Thymus (tissue), 11 donors: ENCODE results near the gene TMEM235. TPM values are rescaled to one million over a fixed set of nuclear protein-coding genes. Genes with fewer than 3 reads are reported as not detected.

Experiments
- DNase-seq, 9 donors: peaks; one replicate each; pipeline ENCODE4 v3.0.0-alpha.2; 2013; ENCODE audit warnings: low spot score in 9 of 9, low read depth in 6 of 9, missing footprints in 1 of 9
- H3K27ac ChIP-seq, 2 donors: one replicate each; pipeline ENCODE4 v1.5.1; 2013; ENCODE audit warnings: control low read depth in 1 of 2, low read depth in 1 of 2, low read length in 1 of 2, mild to moderate bottlenecking in 1 of 2, moderate library complexity in 1 of 2
- H3K27me3 ChIP-seq, 2 donors: one replicate each; pipeline ENCODE4 v1.5.1; 2013; ENCODE audit warnings: low read length in 1 of 2; ENCODE audit not compliant: control insufficient read depth in 2 of 2, insufficient read depth in 1 of 2
- H3K36me3 ChIP-seq, 2 donors: one replicate each; pipeline ENCODE4 v1.5.1; 2013; ENCODE audit warnings: low read length in 1 of 2, mild to moderate bottlenecking in 1 of 2, moderate library complexity in 1 of 2; ENCODE audit not compliant: control insufficient read depth in 2 of 2, insufficient read depth in 2 of 2
- H3K4me1 ChIP-seq, 2 donors: one replicate each; pipeline ENCODE4 v1.5.1; 2013; ENCODE audit warnings: low read length in 2 of 2; ENCODE audit not compliant: control insufficient read depth in 2 of 2, insufficient read depth in 2 of 2
- H3K4me3 ChIP-seq, 2 donors: one replicate each; pipeline ENCODE4 v1.5.1; 2013; ENCODE audit warnings: low read length in 2 of 2, control low read depth in 1 of 2, mild to moderate bottlenecking in 1 of 2
- H3K9me3 ChIP-seq, 2 donors: one replicate each; pipeline ENCODE4 v1.5.1; 2013; ENCODE audit warnings: low read length in 1 of 2, mild to moderate bottlenecking in 1 of 2; ENCODE audit not compliant: control insufficient read depth in 2 of 2, insufficient read depth in 1 of 2
- WGBS: extraction: QIAGEN DNeasy Blood & Tissue Kit; methylation state at CpG from one replicate; pipeline ENCODE4 v1.1.7; 2013; 5-methylcytosine and 5-hydroxymethylcytosine counted together
- polyA plus RNA-seq: library from polyadenylated mRNA; stranded (reverse); fragments of 200-250 nt; gene quantifications from one replicate; pipeline ENCODE4 v1.2.3, GENCODE V29; 2013
- total RNA-seq: library from RNA; stranded (reverse); fragments of 120-200 nt; gene quantifications from one replicate; pipeline ENCODE4 v1.2.4, GENCODE V29; 2013
- donor health status: healthy.

Gene TMEM235
- total and polyA plus RNA-seq, 2 donors, result 0.50 to 1.8 TPM

DNA sequence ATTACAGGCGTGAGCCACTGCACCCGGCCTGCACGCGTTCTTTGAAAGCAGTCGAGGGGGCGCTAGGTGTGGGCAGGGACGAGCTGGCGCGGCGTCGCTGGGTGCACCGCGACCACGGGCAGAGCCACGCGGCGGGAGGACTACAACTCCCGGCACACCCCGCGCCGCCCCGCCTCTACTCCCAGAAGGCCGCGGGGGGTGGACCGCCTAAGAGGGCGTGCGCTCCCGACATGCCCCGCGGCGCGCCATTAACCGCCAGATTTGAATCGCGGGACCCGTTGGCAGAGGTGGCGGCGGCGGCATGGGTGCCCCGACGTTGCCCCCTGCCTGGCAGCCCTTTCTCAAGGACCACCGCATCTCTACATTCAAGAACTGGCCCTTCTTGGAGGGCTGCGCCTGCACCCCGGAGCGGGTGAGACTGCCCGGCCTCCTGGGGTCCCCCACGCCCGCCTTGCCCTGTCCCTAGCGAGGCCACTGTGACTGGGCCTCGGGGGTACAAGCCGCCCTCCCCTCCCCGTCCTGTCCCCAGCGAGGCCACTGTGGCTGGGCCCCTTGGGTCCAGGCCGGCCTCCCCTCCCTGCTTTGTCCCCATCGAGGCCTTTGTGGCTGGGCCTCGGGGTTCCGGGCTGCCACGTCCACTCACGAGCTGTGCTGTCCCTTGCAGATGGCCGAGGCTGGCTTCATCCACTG, 17.3 kb upstream of the TMEM235 start, which contains the start of gene BIRC5:
Gene BIRC5, plus strand, starts transcription at position 238 of the 690 bp plus-strand sequence. Its CDS starts 64 bp downstream, at position 302.
- 2% methylated on average over 60 of the region's 60 CpGs for WGBS
- Histone ChIP-seq H3K36me3 (peaks cover 11 to 25% of the 10 kb centered on the region in 2 donors), H3K27ac (peak within 1 kb of the TSS in 1 of 2 donors; percentile 74), H3K27me3 (no peaks in the 10 kb centered on the region), H3K4me1 (peaks cover 16 to 22% of the 10 kb centered on the region in 2 donors), H3K4me3 (peak within 1 kb of the TSS; percentile 69 to 88), H3K9me3 (no peaks in the 10 kb centered on the region)
- peak in 8 of 9 donors; percentile 68 to 94 (median 84) for DNase-seq

DNA sequence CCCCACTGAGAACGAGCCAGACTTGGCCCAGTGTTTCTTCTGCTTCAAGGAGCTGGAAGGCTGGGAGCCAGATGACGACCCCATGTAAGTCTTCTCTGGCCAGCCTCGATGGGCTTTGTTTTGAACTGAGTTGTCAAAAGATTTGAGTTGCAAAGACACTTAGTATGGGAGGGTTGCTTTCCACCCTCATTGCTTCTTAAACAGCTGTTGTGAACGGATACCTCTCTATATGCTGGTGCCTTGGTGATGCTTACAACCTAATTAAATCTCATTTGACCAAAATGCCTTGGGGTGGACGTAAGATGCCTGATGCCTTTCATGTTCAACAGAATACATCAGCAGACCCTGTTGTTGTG, 16.7 kb upstream of the TMEM235 start:
- Histone ChIP-seq H3K4me1 (peaks cover 16 to 25% of the 10 kb centered on the region in 2 donors), H3K4me3 (peak overlapping the region; percentile 69 to 88), H3K27ac (peak overlapping the region in 1 of 2 donors; percentile 74), H3K27me3 (no peaks in the 10 kb centered on the region), H3K36me3 (peaks cover 16 to 30% of the 10 kb centered on the region in 2 donors), H3K9me3 (no peaks in the 10 kb centered on the region)
- 32% methylated on average over 5 of the region's 5 CpGs for WGBS
- DNase-seq, result no peak

DNA sequence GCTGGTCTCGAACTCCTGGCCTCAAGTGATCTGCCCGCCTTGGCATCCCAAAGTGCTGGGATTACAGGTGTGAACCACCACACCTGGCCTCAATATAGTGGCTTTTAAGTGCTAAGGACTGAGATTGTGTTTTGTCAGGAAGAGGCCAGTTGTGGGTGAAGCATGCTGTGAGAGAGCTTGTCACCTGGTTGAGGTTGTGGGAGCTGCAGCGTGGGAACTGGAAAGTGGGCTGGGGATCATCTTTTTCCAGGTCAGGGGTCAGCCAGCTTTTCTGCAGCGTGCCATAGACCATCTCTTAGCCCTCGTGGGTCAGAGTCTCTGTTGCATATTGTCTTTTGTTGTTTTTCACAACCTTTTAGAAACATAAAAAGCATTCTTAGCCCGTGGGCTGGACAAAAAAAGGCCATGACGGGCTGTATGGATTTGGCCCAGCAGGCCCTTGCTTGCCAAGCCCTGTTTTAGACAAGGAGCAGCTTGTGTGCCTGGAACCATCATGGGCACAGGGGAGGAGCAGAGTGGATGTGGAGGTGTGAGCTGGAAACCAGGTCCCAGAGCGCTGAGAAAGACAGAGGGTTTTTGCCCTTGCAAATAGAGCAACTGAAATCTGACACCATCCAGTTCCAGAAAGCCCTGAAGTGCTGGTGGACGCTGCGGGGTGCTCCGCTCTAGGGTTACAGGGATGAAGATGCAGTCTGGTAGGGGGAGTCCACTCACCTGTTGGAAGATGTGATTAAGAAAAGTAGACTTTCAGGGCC, 11.9 kb upstream of the TMEM235 start:
- Histone ChIP-seq H3K4me1 (peaks cover 11 to 27% of the 10 kb centered on the region in 2 donors), H3K27me3 (no peaks in the 10 kb centered on the region), H3K9me3 (no peaks in the 10 kb centered on the region), H3K27ac (peak overlapping the region in 1 of 2 donors; percentile 52), H3K4me3 (no peak overlapping the region), H3K36me3 (peaks cover 37 to 75% of the 10 kb centered on the region in 2 donors)
- no peak for DNase-seq
- WGBS, result 96% methylated on average over 11 of the region's 11 CpGs

DNA sequence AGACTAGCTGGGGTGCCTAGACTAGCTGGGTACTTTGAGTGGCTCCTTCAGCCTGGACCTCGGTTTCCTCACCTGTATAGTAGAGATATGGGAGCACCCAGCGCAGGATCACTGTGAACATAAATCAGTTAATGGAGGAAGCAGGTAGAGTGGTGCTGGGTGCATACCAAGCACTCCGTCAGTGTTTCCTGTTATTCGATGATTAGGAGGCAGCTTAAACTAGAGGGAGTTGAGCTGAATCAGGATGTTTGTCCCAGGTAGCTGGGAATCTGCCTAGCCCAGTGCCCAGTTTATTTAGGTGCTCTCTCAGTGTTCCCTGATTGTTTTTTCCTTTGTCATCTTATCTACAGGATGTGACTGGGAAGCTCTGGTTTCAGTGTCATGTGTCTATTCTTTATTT, 8.4 kb upstream of the TMEM235 start:
- no peak overlapping the region for H3K27ac ChIP-seq
- DNase-seq, result no peak
- H3K36me3 ChIP-seq, result peaks cover 38 to 65% of the 10 kb centered on the region in 2 donors
- H3K4me3 ChIP-seq, result no peak overlapping the region
- peaks cover 0 to 4% of the 10 kb centered on the region in 2 donors for H3K27me3 ChIP-seq
- 77% methylated on average over 4 of the region's 4 CpGs for WGBS
- peaks cover 9 to 33% of the 10 kb centered on the region in 2 donors for H3K4me1 ChIP-seq
- H3K9me3 ChIP-seq, result peaks cover 0 to 7% of the 10 kb centered on the region in 2 donors

DNA sequence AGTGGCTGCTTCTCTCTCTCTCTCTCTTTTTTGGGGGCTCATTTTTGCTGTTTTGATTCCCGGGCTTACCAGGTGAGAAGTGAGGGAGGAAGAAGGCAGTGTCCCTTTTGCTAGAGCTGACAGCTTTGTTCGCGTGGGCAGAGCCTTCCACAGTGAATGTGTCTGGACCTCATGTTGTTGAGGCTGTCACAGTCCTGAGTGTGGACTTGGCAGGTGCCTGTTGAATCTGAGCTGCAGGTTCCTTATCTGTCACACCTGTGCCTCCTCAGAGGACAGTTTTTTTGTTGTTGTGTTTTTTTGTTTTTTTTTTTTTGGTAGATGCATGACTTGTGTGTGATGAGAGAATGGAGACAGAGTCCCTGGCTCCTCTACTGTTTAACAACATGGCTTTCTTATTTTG, 7.7 kb upstream of the TMEM235 start:
- H3K36me3 ChIP-seq, result peaks cover 35 to 62% of the 10 kb centered on the region in 2 donors

DNA sequence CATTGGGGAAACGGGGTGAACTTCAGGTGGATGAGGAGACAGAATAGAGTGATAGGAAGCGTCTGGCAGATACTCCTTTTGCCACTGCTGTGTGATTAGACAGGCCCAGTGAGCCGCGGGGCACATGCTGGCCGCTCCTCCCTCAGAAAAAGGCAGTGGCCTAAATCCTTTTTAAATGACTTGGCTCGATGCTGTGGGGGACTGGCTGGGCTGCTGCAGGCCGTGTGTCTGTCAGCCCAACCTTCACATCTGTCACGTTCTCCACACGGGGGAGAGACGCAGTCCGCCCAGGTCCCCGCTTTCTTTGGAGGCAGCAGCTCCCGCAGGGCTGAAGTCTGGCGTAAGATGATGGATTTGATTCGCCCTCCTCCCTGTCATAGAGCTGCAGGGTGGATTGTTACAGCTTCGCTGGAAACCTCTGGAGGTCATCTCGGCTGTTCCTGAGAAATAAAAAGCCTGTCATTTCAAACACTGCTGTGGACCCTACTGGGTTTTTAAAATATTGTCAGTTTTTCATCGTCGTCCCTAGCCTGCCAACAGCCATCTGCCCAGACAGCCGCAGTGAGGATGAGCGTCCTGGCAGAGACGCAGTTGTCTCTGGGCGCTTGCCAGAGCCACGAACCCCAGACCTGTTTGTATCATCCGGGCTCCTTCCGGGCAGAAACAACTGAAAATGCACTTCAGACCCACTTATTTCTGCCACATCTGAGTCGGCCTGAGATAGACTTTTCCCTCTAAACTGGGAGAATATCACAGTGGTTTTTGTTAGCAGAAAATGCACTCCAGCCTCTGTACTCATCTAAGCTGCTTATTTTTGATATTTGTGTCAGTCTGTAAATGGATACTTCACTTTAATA, 7.0 kb upstream of the TMEM235 start:
- peaks cover 28 to 56% of the 10 kb centered on the region in 2 donors for H3K36me3 ChIP-seq
- no peak overlapping the region for H3K4me3 ChIP-seq
- H3K4me1 ChIP-seq, result peaks cover 9 to 33% of the 10 kb centered on the region in 2 donors
- H3K27ac ChIP-seq, result peak overlapping the region in 1 of 2 donors; percentile 53
- no peak for DNase-seq
- peaks cover 0 to 4% of the 10 kb centered on the region in 2 donors for H3K27me3 ChIP-seq
- 97% methylated on average over 27 of the region's 27 CpGs for WGBS
- H3K9me3 ChIP-seq, result peaks cover 0 to 7% of the 10 kb centered on the region in 2 donors

More for the DNA sequence above, 7.7 kb upstream of the TMEM235 start:
- H3K4me1 ChIP-seq, result peaks cover 9 to 33% of the 10 kb centered on the region in 2 donors
- peaks cover 0 to 7% of the 10 kb centered on the region in 2 donors for H3K9me3 ChIP-seq
- no peak for DNase-seq
- no peak overlapping the region for H3K27ac ChIP-seq
- H3K4me3 ChIP-seq, result no peak overlapping the region
- 91% methylated on average over 3 of the region's 3 CpGs for WGBS
- H3K27me3 ChIP-seq, result peaks cover 0 to 4% of the 10 kb centered on the region in 2 donors

DNA sequence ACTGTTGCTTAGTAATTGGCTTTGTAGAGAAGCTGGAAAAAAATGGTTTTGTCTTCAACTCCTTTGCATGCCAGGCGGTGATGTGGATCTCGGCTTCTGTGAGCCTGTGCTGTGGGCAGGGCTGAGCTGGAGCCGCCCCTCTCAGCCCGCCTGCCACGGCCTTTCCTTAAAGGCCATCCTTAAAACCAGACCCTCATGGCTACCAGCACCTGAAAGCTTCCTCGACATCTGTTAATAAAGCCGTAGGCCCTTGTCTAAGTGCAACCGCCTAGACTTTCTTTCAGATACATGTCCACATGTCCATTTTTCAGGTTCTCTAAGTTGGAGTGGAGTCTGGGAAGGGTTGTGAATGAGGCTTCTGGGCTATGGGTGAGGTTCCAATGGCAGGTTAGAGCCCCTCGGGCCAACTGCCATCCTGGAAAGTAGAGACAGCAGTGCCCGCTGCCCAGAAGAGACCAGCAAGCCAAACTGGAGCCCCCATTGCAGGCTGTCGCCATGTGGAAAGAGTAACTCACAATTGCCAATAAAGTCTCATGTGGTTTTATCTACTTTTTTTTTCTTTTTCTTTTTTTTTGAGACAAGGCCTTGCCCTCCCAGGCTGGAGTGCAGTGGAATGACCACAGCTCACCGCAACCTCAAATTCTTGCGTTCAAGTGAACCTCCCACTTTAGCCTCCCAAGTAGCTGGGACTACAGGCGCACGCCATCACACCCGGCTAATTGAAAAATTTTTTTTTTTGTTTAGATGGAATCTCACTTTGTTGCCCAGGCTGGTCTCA, 6.2 kb upstream of the TMEM235 start:
- H3K4me1 ChIP-seq, result peaks cover 11 to 35% of the 10 kb centered on the region in 2 donors
- H3K27me3 ChIP-seq, result peaks cover 0 to 9% of the 10 kb centered on the region in 2 donors
- peaks cover 23 to 50% of the 10 kb centered on the region in 2 donors for H3K36me3 ChIP-seq
- DNase-seq, result no peak
- 97% methylated on average over 16 of the region's 16 CpGs for WGBS
- H3K27ac ChIP-seq, result peak overlapping the region in 1 of 2 donors; percentile 38
- peaks cover 0 to 7% of the 10 kb centered on the region in 2 donors for H3K9me3 ChIP-seq
- H3K4me3 ChIP-seq, result no peak overlapping the region

DNA sequence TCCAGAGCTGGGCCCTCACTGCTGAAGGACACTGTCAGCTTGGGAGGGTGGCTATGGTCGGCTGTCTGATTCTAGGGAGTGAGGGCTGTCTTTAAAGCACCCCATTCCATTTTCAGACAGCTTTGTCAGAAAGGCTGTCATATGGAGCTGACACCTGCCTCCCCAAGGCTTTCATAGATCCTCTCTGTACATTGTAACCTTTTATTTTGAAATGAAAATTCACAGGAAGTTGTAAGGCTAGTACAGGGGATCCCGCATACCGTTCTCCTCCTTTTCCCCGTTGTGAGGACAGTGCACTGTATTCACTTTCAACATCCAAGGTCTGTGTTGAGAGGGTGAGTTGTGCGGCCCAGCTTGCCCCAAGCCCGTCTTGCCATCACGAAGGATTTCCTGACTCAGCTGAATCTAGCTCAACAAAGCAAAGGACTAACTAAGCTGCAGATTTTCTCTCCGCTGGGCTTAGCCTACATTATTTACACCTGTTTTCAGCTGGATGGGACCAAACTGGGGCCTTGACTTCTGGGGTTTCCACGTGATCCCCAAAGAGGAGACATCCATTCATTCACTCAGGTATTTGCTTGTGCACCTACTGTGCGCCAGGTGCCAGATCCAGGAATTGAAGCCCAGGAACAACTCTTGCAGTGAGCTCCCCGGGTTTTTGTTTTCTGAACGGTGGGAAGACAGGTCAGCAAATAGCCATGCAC, 5.2 kb upstream of the TMEM235 start:
- WGBS, result 85% methylated on average over 12 of the region's 12 CpGs
- peaks cover 18 to 44% of the 10 kb centered on the region in 2 donors for H3K4me1 ChIP-seq
- no peak for DNase-seq
- H3K9me3 ChIP-seq, result peaks cover 0 to 12% of the 10 kb centered on the region in 2 donors
- H3K27ac ChIP-seq, result no peak overlapping the region
- H3K4me3 ChIP-seq, result no peak overlapping the region
- H3K27me3 ChIP-seq, result peaks cover 6 to 19% of the 10 kb centered on the region in 2 donors
- peaks cover 17 to 41% of the 10 kb centered on the region in 2 donors for H3K36me3 ChIP-seq
